C4-2B (cell line): ENCODE data around the gene TTLL1.
A peak's percentile ranks its signal among the peaks of the same experiment; 100 is the strongest.

Experiments used
- H3K27ac ChIP-seq: fragments of 450-650 bp; 2 replicates; pipeline ENCODE4 v1.5.1; 2017
- ZFX ChIP-seq: fragments of 450-650 bp; IDR thresholded peaks from 2 replicates; pipeline ENCODE4 v1.6.1; 2017
- TF ChIP-seq, protein P1 (sequence below): fragments of 450-650 bp; conservative IDR thresholded peaks from 2 replicates; pipeline ENCODE4 v1.5.1; 2017; ENCODE audit warnings: mild to moderate bottlenecking

Gene TTLL1

DNA sequence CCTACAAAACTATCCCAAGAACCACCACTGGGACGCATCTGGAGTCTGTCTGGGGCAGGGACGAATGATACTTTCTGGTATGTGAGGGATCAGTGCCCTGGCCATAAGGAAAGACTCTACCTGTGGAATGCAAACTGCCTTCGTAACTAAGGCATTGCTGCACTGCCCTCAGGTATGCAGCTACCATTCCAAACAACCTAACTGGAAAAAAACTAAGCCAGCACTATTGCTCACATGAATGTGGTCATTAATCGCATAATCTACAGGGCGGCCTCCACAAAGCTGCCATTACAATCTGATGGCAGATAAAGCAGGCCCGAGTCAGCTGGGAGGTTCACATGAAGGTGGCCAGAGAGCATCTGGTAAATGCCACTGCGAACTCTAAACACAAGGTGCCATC is 78.1 kb downstream of the TTLL1 start:
- TF ChIP-seq, protein P1, sequence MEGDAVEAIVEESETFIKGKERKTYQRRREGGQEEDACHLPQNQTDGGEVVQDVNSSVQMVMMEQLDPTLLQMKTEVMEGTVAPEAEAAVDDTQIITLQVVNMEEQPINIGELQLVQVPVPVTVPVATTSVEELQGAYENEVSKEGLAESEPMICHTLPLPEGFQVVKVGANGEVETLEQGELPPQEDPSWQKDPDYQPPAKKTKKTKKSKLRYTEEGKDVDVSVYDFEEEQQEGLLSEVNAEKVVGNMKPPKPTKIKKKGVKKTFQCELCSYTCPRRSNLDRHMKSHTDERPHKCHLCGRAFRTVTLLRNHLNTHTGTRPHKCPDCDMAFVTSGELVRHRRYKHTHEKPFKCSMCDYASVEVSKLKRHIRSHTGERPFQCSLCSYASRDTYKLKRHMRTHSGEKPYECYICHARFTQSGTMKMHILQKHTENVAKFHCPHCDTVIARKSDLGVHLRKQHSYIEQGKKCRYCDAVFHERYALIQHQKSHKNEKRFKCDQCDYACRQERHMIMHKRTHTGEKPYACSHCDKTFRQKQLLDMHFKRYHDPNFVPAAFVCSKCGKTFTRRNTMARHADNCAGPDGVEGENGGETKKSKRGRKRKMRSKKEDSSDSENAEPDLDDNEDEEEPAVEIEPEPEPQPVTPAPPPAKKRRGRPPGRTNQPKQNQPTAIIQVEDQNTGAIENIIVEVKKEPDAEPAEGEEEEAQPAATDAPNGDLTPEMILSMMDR = no peak
- TF ChIP-seq ZFX = no peak
- no peak overlapping the region for H3K27ac ChIP-seq

DNA sequence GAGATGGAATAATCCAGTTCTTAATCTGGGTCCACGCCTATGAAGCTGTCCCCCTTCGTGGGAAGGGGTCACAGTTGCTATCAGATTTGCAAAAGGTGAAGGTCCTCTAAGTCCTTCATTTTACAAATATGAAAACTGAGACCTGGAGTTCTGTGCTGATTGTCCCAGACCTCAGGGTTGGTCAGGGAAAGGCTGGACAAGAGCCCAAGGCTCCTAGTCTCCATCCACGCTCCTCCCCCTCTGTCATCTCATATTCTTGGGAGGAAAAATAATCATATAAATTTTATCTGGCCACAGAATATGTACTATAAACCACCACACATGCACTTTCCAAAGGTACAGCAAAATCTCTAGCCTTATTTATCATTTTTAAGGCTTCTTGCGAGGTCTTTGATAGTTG is 79.7 kb downstream of the TTLL1 start:
- H3K27ac ChIP-seq = no peak overlapping the region
- TF ChIP-seq ZFX = no peak
- TF ChIP-seq, protein P1 = no peak

DNA sequence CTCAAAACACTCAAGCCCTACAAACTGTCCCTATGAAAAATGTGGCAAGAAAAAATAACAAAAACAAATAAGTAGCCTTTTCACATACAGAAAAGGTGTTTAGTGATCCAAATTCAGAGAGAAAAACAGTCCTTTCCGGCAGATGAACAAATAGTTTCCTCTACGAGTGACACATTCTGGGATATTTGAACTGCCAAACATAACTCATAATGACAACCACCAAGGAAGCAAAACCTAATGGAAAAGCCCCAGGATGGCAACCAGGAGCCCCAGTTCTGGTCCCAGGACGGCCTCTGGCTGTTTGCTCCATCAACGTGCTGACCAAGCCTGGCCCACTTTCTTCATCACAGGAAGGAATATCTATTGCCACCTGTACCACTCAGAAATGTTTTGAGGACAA is 80.3 kb downstream of the TTLL1 start:
- H3K27ac ChIP-seq = 0 out of 2 replicates have a peak overlapping the region, but pooled peaks have one; percentile 5
- TF ChIP-seq ZFX = no peak
- TF ChIP-seq, protein P1 = no peak

DNA sequence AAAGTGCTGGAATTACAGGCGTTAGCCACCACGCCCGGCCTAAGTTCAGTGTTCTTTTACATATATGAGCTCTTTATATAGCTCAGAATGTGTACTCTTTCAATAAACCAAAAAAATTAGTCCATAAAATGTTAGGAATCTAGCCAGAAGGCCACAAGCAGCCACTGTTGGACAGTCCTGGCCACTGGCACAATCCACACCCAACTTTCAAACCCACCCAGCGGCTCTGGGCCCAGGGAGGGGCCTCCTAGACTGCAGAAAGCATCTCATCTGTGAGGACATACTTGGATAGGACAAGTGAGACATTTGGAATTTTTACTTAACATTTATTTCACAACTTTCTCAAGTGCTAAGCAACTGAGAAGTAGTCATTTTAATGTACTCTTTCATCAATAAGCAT is 80.7 kb downstream of the TTLL1 start:
- TF ChIP-seq ZFX = no peak
- TF ChIP-seq, protein P1 = no peak

DNA sequence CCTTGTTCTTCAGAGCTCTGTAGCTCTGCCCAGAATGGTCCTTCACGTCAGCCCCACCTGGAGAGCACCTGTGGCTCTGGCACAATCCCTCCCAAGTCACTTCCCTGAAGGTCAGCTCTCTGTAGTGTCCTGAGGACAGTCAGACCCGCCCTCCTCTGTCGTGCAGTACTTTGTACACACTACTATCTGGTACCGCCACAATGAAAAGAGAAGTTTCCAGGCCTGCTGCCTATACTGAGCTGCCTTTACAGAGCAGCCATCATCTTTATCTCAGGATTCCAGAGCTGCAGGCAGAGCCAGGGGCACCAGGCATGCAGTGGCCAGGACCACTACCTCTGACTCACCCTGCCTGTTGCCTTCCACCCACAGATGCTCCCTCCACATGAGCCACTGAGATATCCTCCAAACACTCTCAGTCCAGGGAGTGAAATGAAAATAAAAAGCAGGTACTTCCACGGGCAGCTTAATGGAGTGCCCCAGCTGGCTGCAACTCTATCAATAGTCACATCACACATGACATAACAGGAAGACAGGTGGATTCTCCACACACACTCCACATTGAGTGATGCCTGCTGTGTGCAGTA is 81.6 kb downstream of the TTLL1 start:
- no peak overlapping the region; the same call in 1 of the 2 replicates for H3K27ac ChIP-seq
- TF ChIP-seq, protein P1 = no peak
- no peak for TF ChIP-seq ZFX

More for the DNA sequence above, 80.7 kb downstream of the TTLL1 start:
- H3K27ac ChIP-seq = no peak overlapping the region

DNA sequence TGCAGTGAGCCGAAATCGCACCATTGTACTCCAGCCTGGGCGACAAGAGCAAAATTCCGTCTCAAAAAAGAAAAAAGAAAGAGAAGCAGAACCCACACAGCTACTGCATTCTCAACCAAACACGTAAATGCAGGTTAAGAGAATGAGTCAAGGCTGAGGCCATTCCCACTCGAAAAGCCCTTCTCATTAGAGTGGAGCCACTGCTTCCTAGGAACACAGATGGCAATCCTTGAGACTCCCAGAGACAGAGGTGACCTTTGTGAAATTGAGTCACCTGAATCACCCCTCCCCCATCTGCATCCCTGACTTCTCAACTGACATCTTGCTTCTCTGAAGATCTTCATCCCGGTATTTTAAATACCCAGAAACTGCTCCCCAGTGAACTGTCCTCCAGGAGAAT is 82.4 kb downstream of the TTLL1 start:
- no peak overlapping the region for H3K27ac ChIP-seq
- TF ChIP-seq ZFX = no peak
- TF ChIP-seq, protein P1 = no peak

DNA sequence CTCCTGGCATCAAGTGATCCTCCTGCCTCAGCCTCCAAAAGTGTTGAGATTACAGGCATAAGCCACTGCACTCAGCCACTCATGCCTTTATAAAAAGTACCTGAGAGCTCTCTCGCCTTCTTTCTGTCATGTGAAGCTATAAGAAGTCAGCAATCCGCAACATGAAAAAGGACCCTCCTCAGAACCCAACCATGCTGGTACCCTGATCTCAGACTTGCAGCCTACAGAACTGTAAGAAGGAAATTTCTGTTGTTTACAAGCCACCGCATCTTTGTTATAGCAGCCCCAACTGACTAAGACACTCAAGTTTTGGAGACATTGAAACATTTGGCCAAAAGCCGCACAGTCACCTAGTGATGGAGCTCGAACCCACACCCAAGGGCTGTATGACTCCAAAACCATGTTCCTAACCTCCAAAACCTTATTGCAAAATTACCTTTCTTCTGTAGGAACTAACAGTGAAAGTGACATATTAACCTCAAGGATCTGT is 83.1 kb downstream of the TTLL1 start:
- no peak overlapping the region for H3K27ac ChIP-seq
- no peak for TF ChIP-seq ZFX
- TF ChIP-seq, protein P1 = no peak
